ENCODE data around the gene LRP5.
A peak's percentile ranks its signal among the peaks of the same experiment; 100 is the strongest.

Gene LRP5

GRCh38 chr11:68372625-68373024 lies 60.2 kb downstream of the LRP5 start:
- no peak for DNase-seq

- DNase-seq, result no peak
Observed at GRCh38 chr11:68373189-68373814, 60.9 kb downstream of the LRP5 start.

- no peak for DNase-seq
Observed at GRCh38 chr11:68373815-68374501, 61.6 kb downstream of the LRP5 start.

- DNase-seq, result no peak
Observed at GRCh38 chr11:68374531-68374930, 62.1 kb downstream of the LRP5 start.

GRCh38 chr11:68375337-68375736 lies 62.9 kb downstream of the LRP5 start:
- no peak for DNase-seq

GRCh38 chr11:68375766-68376165 lies 63.4 kb downstream of the LRP5 start:
- DNase-seq, result no peak

- DNase-seq, result no peak
Observed at GRCh38 chr11:68377389-68377795, 65.0 kb downstream of the LRP5 start.

- DNase-seq, result no peak
Observed at GRCh38 chr11:68379206-68379605, 66.8 kb downstream of the LRP5 start.

- no peak for DNase-seq
Observed at GRCh38 chr11:68380786-68381622, 68.6 kb downstream of the LRP5 start.

- no peak for DNase-seq
Observed at GRCh38 chr11:68381716-68382115, 69.3 kb downstream of the LRP5 start.

- no peak for DNase-seq
Observed at GRCh38 chr11:68382358-68382998, 70.1 kb downstream of the LRP5 start.

- peak; percentile 67 for DNase-seq
Observed at GRCh38 chr11:68383976-68384501, 71.6 kb downstream of the LRP5 start.

GRCh38 chr11:68384530-68385081 lies 72.2 kb downstream of the LRP5 start:
- DNase-seq, result no peak

GRCh38 chr11:68385128-68385527 lies 72.7 kb downstream of the LRP5 start:
- DNase-seq, result no peak

- DNase-seq, result no peak
Observed at GRCh38 chr11:68386331-68386978, 74.1 kb downstream of the LRP5 start.

- DNase-seq, result no peak
Observed at GRCh38 chr11:68387840-68388239, 75.4 kb downstream of the LRP5 start.

- DNase-seq, result no peak
Observed at GRCh38 chr11:68388595-68389198, 76.3 kb downstream of the LRP5 start.

GRCh38 chr11:68390315-68390714 lies 77.9 kb downstream of the LRP5 start:
- no peak for DNase-seq

- DNase-seq, result no peak
Observed at GRCh38 chr11:68392822-68393221, 80.4 kb downstream of the LRP5 start.

GRCh38 chr11:68396516-68396915 lies 84.1 kb downstream of the LRP5 start:
- no peak for DNase-seq

- no peak for DNase-seq
Observed at GRCh38 chr11:68397256-68397655, 84.9 kb downstream of the LRP5 start.

Measured in stimulated activated CD4-positive, alpha-beta T cell treated with anti-CD3 and anti-CD28 coated beads, Interleukin-4, amount 100 ng/mL, for 1 hour (primary cell).